Endothelial cell of umbilical vein (primary cell): ENCODE data around the gene FNBP1L. TPM values are rescaled to one million over a fixed set of nuclear protein-coding genes. Genes with fewer than 3 reads are reported as not detected.

Source experiments
- BruUV-seq: library from RNA; stranded (reverse); fragments of 400-500 nt; replicated peaks from 2 replicates; lab custom pipeline; 2021; lab: Mats Ljungman, UMichigan
- CTCF ChIA-PET: fragments of 300-600, 350-600 bp; sonication (Branson Sonifier 250); formaldehyde crosslinking; loops from one replicate; lab custom pipeline; 2021; ENCODE audit warnings: antibody characterized with exemption, inconsistent platforms; lab: Charles Lee
- POLR2A ChIA-PET: fragments of 300-600, 350-600 bp; sonication (Branson Sonifier 250); formaldehyde crosslinking; loops from one replicate; lab custom pipeline; 2021; ENCODE audit warnings: antibody characterized with exemption, inconsistent platforms; lab: Charles Lee
- DNase-seq: peaks from one replicate; pipeline ENCODE4 v3.0.0-alpha.2; 2011; ENCODE audit warnings: low read depth, low spot score
- FAIRE-seq: peaks from 2 replicates; lab custom pipeline; 2011; peaks lifted over from hg19 to GRCh38; lab: Jason Lieb, UNC
- H2AFZ ChIP-seq: 2 replicates; pipeline ENCODE4 v1.6.0; 2012; ENCODE audit warnings: low read depth, low read length, control low read depth, inconsistent platforms
- H3K27ac ChIP-seq: 2 replicates; pipeline ENCODE4 v1.5.1; 2011; ENCODE audit warnings: low read depth, mild to moderate bottlenecking, control low read depth, low read length, moderate library complexity; ENCODE audit not compliant: insufficient read depth
- H3K27me3 ChIP-seq, 2 experiments: 2 replicates each; pipeline versions ENCODE4 v1.6.0 to v1.6.1; 2011; ENCODE audit warnings: low read length in 2 of 2, mixed read lengths in 1 of 2; ENCODE audit not compliant: control insufficient read depth in 2 of 2, insufficient read depth in 2 of 2
- H3K36me3 ChIP-seq, 2 experiments: 2 replicates in 1 of 2; 3 replicates in 1 of 2; pipeline ENCODE4 v1.5.1; 2011; ENCODE audit warnings: low read length in 2 of 2, mild to moderate bottlenecking in 1 of 2, moderate library complexity in 1 of 2; ENCODE audit not compliant: control insufficient read depth in 2 of 2, insufficient read depth in 2 of 2; ENCODE audit errors: extremely low read depth in 1 of 2
- H3K4me1 ChIP-seq: 3 replicates; pipeline ENCODE4 v1.5.1; 2011; ENCODE audit warnings: mild to moderate bottlenecking, low read length; ENCODE audit not compliant: control insufficient read depth, insufficient read depth; ENCODE audit errors: extremely low read depth
- H3K4me2 ChIP-seq: 2 replicates; pipeline ENCODE4 v1.6.1; 2011; ENCODE audit warnings: low read length, control low read depth, mixed read lengths; ENCODE audit not compliant: insufficient read depth
- H3K4me3 ChIP-seq, 3 experiments: fragments of 200-600 bp in 1 of 3; sonication (generic), shearing (Covaris generic) in 1 of 3; replicated peaks in 1 of 3; 2 replicates each; pipeline ENCODE4 v1.5.1; 2011 to 2016; ENCODE audit warnings: control low read depth in 3 of 3, low read length in 3 of 3, mild to moderate bottlenecking in 2 of 3, inconsistent platforms in 1 of 3, low read depth in 1 of 3, moderate library complexity in 1 of 3; ENCODE audit not compliant: insufficient read depth in 1 of 3
- H3K79me2 ChIP-seq: 2 replicates; pipeline ENCODE4 v1.6.0; 2012; ENCODE audit warnings: low read length, inconsistent platforms; ENCODE audit not compliant: control insufficient read depth, insufficient read depth
- H3K9ac ChIP-seq: replicated peaks from 2 replicates; pipeline ENCODE3; 2011; ENCODE audit warnings: low read length, control low read depth; ENCODE audit not compliant: insufficient read depth; ENCODE audit errors: extremely low read depth
- H3K9me1 ChIP-seq: replicated peaks from 3 replicates; pipeline ENCODE4 v1.6.0; 2011; ENCODE audit warnings: mild to moderate bottlenecking, low read length; ENCODE audit not compliant: control insufficient read depth, insufficient read depth; ENCODE audit errors: extremely low read depth
- H3K9me3 ChIP-seq: replicated peaks from 2 replicates; pipeline ENCODE4 v1.5.1; 2012; ENCODE audit warnings: low read length, inconsistent platforms; ENCODE audit not compliant: control insufficient read depth, insufficient read depth
- H4K20me1 ChIP-seq: replicated peaks from 2 replicates; pipeline ENCODE3; 2011; ENCODE audit warnings: mild to moderate bottlenecking, low read length; ENCODE audit not compliant: control insufficient read depth, insufficient read depth; ENCODE audit errors: extremely low read depth
- CTCF ChIP-seq, 2 donors: IDR thresholded peaks; 1 replicate in 1 of 2; 2 replicates in 1 of 2; pipeline ENCODE4 v1.5.1; 2011; ENCODE audit warnings: low read length in 2 of 2, mild to moderate bottlenecking in 2 of 2, moderate library complexity in 2 of 2, control low read depth in 1 of 2, inconsistent platforms in 1 of 2, low read depth in 1 of 2; ENCODE audit not compliant: insufficient read depth in 1 of 2; ENCODE audit errors: extremely low read depth in 1 of 2
- EZH2 ChIP-seq: IDR thresholded peaks from 2 replicates; pipeline ENCODE4 v1.6.1; 2012; ENCODE audit warnings: borderline replicate concordance, low read depth, mild to moderate bottlenecking, moderate library complexity, low read length, inconsistent platforms; ENCODE audit not compliant: severe bottlenecking
- FOS ChIP-seq: IDR thresholded peaks from 2 replicates; pipeline ENCODE4 v1.6.1; 2011; ENCODE audit warnings: mild to moderate bottlenecking, low read length, moderate library complexity, borderline replicate concordance; ENCODE audit not compliant: insufficient read depth
- GATA2 ChIP-seq: IDR thresholded peaks from 2 replicates; pipeline ENCODE4 v1.7.0; 2011; ENCODE audit warnings: low read depth, mild to moderate bottlenecking, moderate library complexity, mixed read lengths, low read length; ENCODE audit not compliant: insufficient read length, insufficient read depth
- JUN ChIP-seq: IDR thresholded peaks from 2 replicates; pipeline ENCODE4 v1.6.1; 2011; ENCODE audit warnings: borderline replicate concordance, low read depth; ENCODE audit not compliant: insufficient read length, insufficient read depth
- MAX ChIP-seq: IDR thresholded peaks from 2 replicates; pipeline ENCODE4 v1.6.1; 2011; ENCODE audit not compliant: insufficient read depth, insufficient read length
- MYC ChIP-seq: IDR thresholded peaks from one replicate; pipeline ENCODE4 v1.6.1; 2011; ENCODE audit warnings: mild to moderate bottlenecking, low read depth, low read length
- POLR2A ChIP-seq: IDR thresholded peaks from 2 replicates; pipeline ENCODE4 v1.6.1; 2012; ENCODE audit warnings: low read depth, mild to moderate bottlenecking, control low read depth, low read length
- POLR2AphosphoS5 ChIP-seq: IDR thresholded peaks from 2 replicates; pipeline ENCODE4 v1.6.1; 2012; ENCODE audit warnings: low read depth, mild to moderate bottlenecking, control low read depth, low read length, moderate library complexity; ENCODE audit not compliant: insufficient read depth
- dilution Hi-C: fragments of 300-500 bp; cut with MboI; formaldehyde crosslinking; loops from one replicate; pipeline ENCODE4 v1.15.0; 2019; ENCODE audit warnings: low sequenced_read_pairs; ENCODE audit not compliant: extremely low pct_ligation_motif_present
- intact Hi-C: fragments of 100-400 bp; cut with micrococcal nuclease; formaldehyde crosslinking; loops from one replicate; pipeline ENCODE4 v1.10.0; 2022
- polyA plus RNA-seq, 4 experiments: library from polyadenylated mRNA; depleted of rRNA in 3 of 4; stranded (reverse) in 3 of 4; unstranded in 1 of 4; fragments of >200 nt; gene quantifications; 2 replicates each; pipeline versions ENCODE4 v1.2.1 to v1.2.3, GENCODE V29; 2011 to 2012; ENCODE audit warnings: missing spikeins in 1 of 4
- total RNA-seq: library from RNA; stranded (reverse); gene quantifications from 2 replicates; pipeline ENCODE4 v1.2.3, GENCODE V29; 2021

FNBP1L gene
- total and polyA plus RNA-seq, 2 donors (not counting 3 experiments of a cell fraction or from before 2014, with no cell fraction given), result 28.1 to 56.4 TPM

GRCh38 chr1:93442741-93443140, 5.2 kb upstream of the FNBP1L start:
- Histone ChIP-seq H3K9me1 (no peaks in the 10 kb centered on the region), H3K27ac (no peak overlapping the region), H3K4me3 (no peak overlapping the region), H2AFZ (no peak overlapping the region), H3K4me2 (no peak overlapping the region), H3K36me3 (no peaks in the 10 kb centered on the region), H3K9ac (no peak overlapping the region), H3K27me3 (no peaks in the 10 kb centered on the region), H3K79me2 (no peaks in the 10 kb centered on the region), H3K4me1 (peaks cover 3% of the 10 kb centered on the region), H3K9me3 (no peaks in the 10 kb centered on the region), H4K20me1 (no peaks in the 10 kb centered on the region)
- ChIA-PET POLR2A (no interaction called here), CTCF (interaction anchor here (1.6 kb wide), 1 partner anchor 138 kb away, joined by 4 read pairs; no protein-coding TSS in a partner anchor)
- intact Hi-C loops, result no loop called here
- no TSS peak for BruUV-seq
- no peak for TF ChIP-seq POLR2A
- no peak for TF ChIP-seq JUN
- no peak for TF ChIP-seq FOS
- TF ChIP-seq GATA2, result no peak
- no peak for TF ChIP-seq CTCF (IDR thresholded peaks at IDR 0.05; ENCODE audit: extremely low read depth in 1 of 2, insufficient read depth in 1 of 2, low read depth in 1 of 2, low read length in 2 of 2)
- no peak for TF ChIP-seq EZH2
- no peak for TF ChIP-seq MYC
- no peak for TF ChIP-seq POLR2AphosphoS5
- TF ChIP-seq MAX, result no peak
- DNase-seq (no peak), FAIRE-seq (no peak)
- dilution Hi-C loops, result no loop called here
